Fibroblast of skin of left biceps (primary cell): ENCODE data around the gene MCF2.

Experiments used
- DNase-seq, 2 experiments: peaks; one replicate each; pipeline ENCODE4 v3.0.0-alpha.2; 2013; ENCODE audit warnings: low read depth in 2 of 2

MCF2 gene

GRCh38 chrX:139600105-139600504 lies 107.9 kb downstream of the MCF2 start:
- no peak for DNase-seq

- DNase-seq = no peak
Measured at GRCh38 chrX:139596068-139596467, 111.9 kb downstream of the MCF2 start.

- no peak for DNase-seq
Measured at GRCh38 chrX:139585613-139586012, 122.4 kb downstream of the MCF2 start.

GRCh38 chrX:139581068-139581467 lies 126.9 kb downstream of the MCF2 start:
- DNase-seq = no peak

- DNase-seq = no peak
Measured at GRCh38 chrX:139566981-139567380, 141.0 kb downstream of the MCF2 start.

- DNase-seq = no peak
Measured at GRCh38 chrX:139563251-139563650, 144.7 kb downstream of the MCF2 start.

GRCh38 chrX:139560221-139560620 lies 147.7 kb downstream of the MCF2 start:
- no peak for DNase-seq

- peak; percentile 1 to 2 for DNase-seq
Measured at GRCh38 chrX:139559383-139560042, 148.5 kb downstream of the MCF2 start.

GRCh38 chrX:139554991-139555675 lies 152.8 kb downstream of the MCF2 start:
- DNase-seq = no peak

- DNase-seq = no peak
Measured at GRCh38 chrX:139554376-139554775, 153.6 kb downstream of the MCF2 start.

- DNase-seq = no peak
Measured at GRCh38 chrX:139544591-139544990, 163.4 kb downstream of the MCF2 start.

GRCh38 chrX:139543920-139544319 lies 164.0 kb downstream of the MCF2 start:
- DNase-seq = no peak

- no peak for DNase-seq
Measured at GRCh38 chrX:139542652-139543051, 165.3 kb downstream of the MCF2 start.

GRCh38 chrX:139538907-139539790 lies 168.8 kb downstream of the MCF2 start:
- DNase-seq = no peak

- no peak for DNase-seq
Measured at GRCh38 chrX:139533444-139533843, 174.5 kb downstream of the MCF2 start.

GRCh38 chrX:139532834-139533233 lies 175.1 kb downstream of the MCF2 start:
- no peak for DNase-seq
